H9 (cell line): ENCODE data around the gene HSD11B1L. TPM values are rescaled to one million over a fixed set of nuclear protein-coding genes. Genes with fewer than 3 reads are reported as not detected.
A peak's percentile ranks its signal among the peaks of the same experiment; 100 is the strongest.

Source experiments
- DNase-seq: peaks from one replicate; pipeline ENCODE4 v3.0.0-alpha.2; 2017
- H2AFZ ChIP-seq: one replicate; pipeline ENCODE4 v1.6.1; 2013; ENCODE audit warnings: mild to moderate bottlenecking, low read length, control low read depth, moderate library complexity
- H2AK5ac ChIP-seq: 2 replicates; pipeline ENCODE4 v1.6.1; 2013; ENCODE audit warnings: low read length, control low read depth, mixed read lengths; ENCODE audit not compliant: insufficient read length
- H2BK120ac ChIP-seq: one replicate; pipeline ENCODE4 v1.6.1; 2013; ENCODE audit warnings: low read depth, mild to moderate bottlenecking, low read length, control low read depth, inconsistent platforms; ENCODE audit not compliant: poor library complexity, severe bottlenecking
- H2BK12ac ChIP-seq: 2 replicates; pipeline ENCODE4 v1.6.1; 2013; ENCODE audit warnings: low read length, control low read depth, mixed read lengths, low read depth; ENCODE audit not compliant: insufficient read length
- H2BK15ac ChIP-seq: 2 replicates; pipeline ENCODE4 v1.6.1; 2013; ENCODE audit warnings: low read depth, low read length, control low read depth
- H2BK20ac ChIP-seq: one replicate; pipeline ENCODE4 v1.6.1; 2013; ENCODE audit warnings: low read depth, mild to moderate bottlenecking, low read length, control low read depth, inconsistent platforms; ENCODE audit not compliant: poor library complexity, severe bottlenecking
- H2BK5ac ChIP-seq: 2 replicates; pipeline ENCODE4 v1.6.1; 2013; ENCODE audit warnings: low read length, control low read depth, mixed read lengths; ENCODE audit not compliant: insufficient read length
- H3K14ac ChIP-seq: 2 replicates; pipeline ENCODE4 v1.6.1; 2013; ENCODE audit warnings: low read length, control low read depth; ENCODE audit not compliant: insufficient read depth
- H3K18ac ChIP-seq: 2 replicates; pipeline ENCODE4 v1.6.1; 2013; ENCODE audit warnings: low read depth, mild to moderate bottlenecking, mixed read lengths, low read length, control low read depth; ENCODE audit not compliant: insufficient read length
- H3K23ac ChIP-seq: 2 replicates; pipeline ENCODE4 v1.6.1; 2013; ENCODE audit warnings: low read length, control low read depth, mixed read lengths, low read depth; ENCODE audit not compliant: insufficient read length
- H3K23me2 ChIP-seq: 2 replicates; pipeline ENCODE4 v1.6.1; 2013; ENCODE audit warnings: low read depth, mild to moderate bottlenecking, mixed read lengths, low read length, control low read depth; ENCODE audit not compliant: insufficient read length, poor library complexity, severe bottlenecking
- H3K27ac ChIP-seq: 2 replicates; pipeline ENCODE4 v1.5.1; 2013; ENCODE audit warnings: low read length, control low read depth, mixed read lengths, low read depth; ENCODE audit not compliant: insufficient read length
- H3K27me3 ChIP-seq: 2 replicates; pipeline ENCODE4 v1.6.1; 2013; ENCODE audit warnings: low read length, control low read depth, inconsistent platforms; ENCODE audit not compliant: insufficient read depth
- H3K4ac ChIP-seq: 2 replicates; pipeline ENCODE4 v1.6.1; 2013; ENCODE audit warnings: low read depth, mild to moderate bottlenecking, control low read depth, inconsistent platforms, low read length, moderate library complexity
- H3K4me1 ChIP-seq: 2 replicates; pipeline ENCODE4 v1.6.1; 2013; ENCODE audit warnings: low read length, control low read depth, inconsistent platforms; ENCODE audit not compliant: insufficient read depth
- H3K4me2 ChIP-seq: 2 replicates; pipeline ENCODE4 v1.6.1; 2013; ENCODE audit warnings: low read length, control low read depth, mixed read lengths; ENCODE audit not compliant: insufficient read length, insufficient read depth
- H3K56ac ChIP-seq: 2 replicates; pipeline ENCODE4 v1.6.1; 2013; ENCODE audit warnings: low read depth, mild to moderate bottlenecking, mixed read lengths, low read length, control low read depth; ENCODE audit not compliant: insufficient read length
- H3K79me1 ChIP-seq: 2 replicates; pipeline ENCODE4 v1.6.1; 2013; ENCODE audit warnings: low read depth, mild to moderate bottlenecking, moderate library complexity, low read length, control low read depth, inconsistent platforms; ENCODE audit not compliant: insufficient read depth, poor library complexity, severe bottlenecking
- H3K79me2 ChIP-seq: 2 replicates; pipeline ENCODE4 v1.6.1; 2013; ENCODE audit warnings: low read length, control low read depth, inconsistent platforms; ENCODE audit not compliant: insufficient read depth
- H3K9ac ChIP-seq: 2 replicates; pipeline ENCODE4 v1.6.1; 2013; ENCODE audit warnings: low read length, control low read depth, mixed read lengths; ENCODE audit not compliant: insufficient read length; ENCODE audit errors: extremely low read depth
- H3K9me3 ChIP-seq: one replicate; pipeline ENCODE4 v1.6.1; 2013; ENCODE audit warnings: low read depth, low read length, inconsistent platforms; ENCODE audit not compliant: control insufficient read depth
- H3T11ph ChIP-seq: one replicate; pipeline ENCODE4 v1.6.1; 2013; ENCODE audit warnings: mild to moderate bottlenecking, low read length, control low read depth, inconsistent platforms
- H4K20me1 ChIP-seq: one replicate; pipeline ENCODE4 v1.6.1; 2013; ENCODE audit not compliant: control insufficient read depth, insufficient read length, insufficient read depth
- H4K5ac ChIP-seq: 2 replicates; pipeline ENCODE4 v1.6.1; 2013; ENCODE audit warnings: low read depth, mild to moderate bottlenecking, mixed read lengths, low read length, control low read depth; ENCODE audit not compliant: insufficient read length
- H4K8ac ChIP-seq: replicated peaks from 2 replicates; pipeline ENCODE4 v1.6.1; 2013; ENCODE audit warnings: low read length, control low read depth, mixed read lengths, low read depth; ENCODE audit not compliant: insufficient read length
- H4K91ac ChIP-seq: 2 replicates; pipeline ENCODE4 v1.6.1; 2013; ENCODE audit warnings: low read depth, mild to moderate bottlenecking, moderate library complexity, mixed read lengths, low read length, control low read depth; ENCODE audit not compliant: insufficient read length
- H3K27ac Mint-ChIP-seq, 3 experiments: 2 replicates in 2 of 3; 3 replicates in 1 of 3; pipeline ENCODE4 v1.8.0; 2020 to 2021; ENCODE audit warnings: mixed read lengths in 3 of 3, mild to moderate bottlenecking in 1 of 3, moderate library complexity in 1 of 3
- H3K27me3 Mint-ChIP-seq: 2 replicates; pipeline ENCODE4 v1.8.0; 2021; ENCODE audit warnings: low read depth, mild to moderate bottlenecking, moderate library complexity, mixed read lengths
- H3K36me3 Mint-ChIP-seq, 3 experiments: 2 replicates in 2 of 3; 3 replicates in 1 of 3; pipeline ENCODE4 v1.8.0; 2020 to 2021; ENCODE audit warnings: low read depth in 3 of 3, mixed read lengths in 3 of 3; ENCODE audit not compliant: insufficient read depth in 1 of 3
- H3K4me1 Mint-ChIP-seq, 2 experiments: 2 replicates each; pipeline ENCODE4 v1.8.0; 2020; ENCODE audit warnings: mixed read lengths in 2 of 2
- H3K4me3 Mint-ChIP-seq, 2 experiments: 2 replicates in 1 of 2; 3 replicates in 1 of 2; pipeline ENCODE4 v1.8.0; 2020 to 2021; ENCODE audit warnings: mild to moderate bottlenecking in 2 of 2, mixed read lengths in 2 of 2, moderate library complexity in 1 of 2
- H3K9me3 Mint-ChIP-seq, 2 experiments: 2 replicates in 1 of 2; 3 replicates in 1 of 2; pipeline ENCODE4 v1.8.0; 2020; ENCODE audit warnings: mild to moderate bottlenecking in 2 of 2, mixed read lengths in 2 of 2, moderate library complexity in 1 of 2
- CTCF ChIP-seq: fragments of 200-600 bp; sonication (generic); conservative IDR thresholded peaks from 3 replicates; pipeline ENCODE4 v1.8.0; 2021; ENCODE audit warnings: antibody characterized with exemption, mild to moderate bottlenecking
- WGBS: extraction: QIAGEN DNeasy Blood & Tissue Kit; methylation state at CpG from one replicate; pipeline ENCODE4 v1.1.7; 2013; ENCODE audit warnings: missing lambda C conversion rate, low lambda C conversion rate, mixed read lengths; ENCODE audit not compliant: insufficient read length; ENCODE audit errors: extremely low coverage; 5-methylcytosine and 5-hydroxymethylcytosine counted together
- long read RNA-seq: library from polyadenylated mRNA; unstranded; transcript quantifications from one replicate; pipeline ENCODE4 v2.0.0, GENCODE V29; 2020
- total RNA-seq: library from RNA; stranded (reverse); gene quantifications from 2 replicates; pipeline ENCODE4 v1.2.1, GENCODE V29; 2021

The HSD11B1L gene
- 8.0 and 9.3 TPM in 2 replicates for total RNA-seq
- long read RNA-seq, transcript HSD11B1L-201 (6 exons, 1,457 nt): major isoform, 11 of 27 reads
- long read RNA-seq, partial matches to known transcripts: 2 of 27 reads
- long read RNA-seq, other reads (novel, unspliced or antisense): 8 of 27 reads

DNA sequence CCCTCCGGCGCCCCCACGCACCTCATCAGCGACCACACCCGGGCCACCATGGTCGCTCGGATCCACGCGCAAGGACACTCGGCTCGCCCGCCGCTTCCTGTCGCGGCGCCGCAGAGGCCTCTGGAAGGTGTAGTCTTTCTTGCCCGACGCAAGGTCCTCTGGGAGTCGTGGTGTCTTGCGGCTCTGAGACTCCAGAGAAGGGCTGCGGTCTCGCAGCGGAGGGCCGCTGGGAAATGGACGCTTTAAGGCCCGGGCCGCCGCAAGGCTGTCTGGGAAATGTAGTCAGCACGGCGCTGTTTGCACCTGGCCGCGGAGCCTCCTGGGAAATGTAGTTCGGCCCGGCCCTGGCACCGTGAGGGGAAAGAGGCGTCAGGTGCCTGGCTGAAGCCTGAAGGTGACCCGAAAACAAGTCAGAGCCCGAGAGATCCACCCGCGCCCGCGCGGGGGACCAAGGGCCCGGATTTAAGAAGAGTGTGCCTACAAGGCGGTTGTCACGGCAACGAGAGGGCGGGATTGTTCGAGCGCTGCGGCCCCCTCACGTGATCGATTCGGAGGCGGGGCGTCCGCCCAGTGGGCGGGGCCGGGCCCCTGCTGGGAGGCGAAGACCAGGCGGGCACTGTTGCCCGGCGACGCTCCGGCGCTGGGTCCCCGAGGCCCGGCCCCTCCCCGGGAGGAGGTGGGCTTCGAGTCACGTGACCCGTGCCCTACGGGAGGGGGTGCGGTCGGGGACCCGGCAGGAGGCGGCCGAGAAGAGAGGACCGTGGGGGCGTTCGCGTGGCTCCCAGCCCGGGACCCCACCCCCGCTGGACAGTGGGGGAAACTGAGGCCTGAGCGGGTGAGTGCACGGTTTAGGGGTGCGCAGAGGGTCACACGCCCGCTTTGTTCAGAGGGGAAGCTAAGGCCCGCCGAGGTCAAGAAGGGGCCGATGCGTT lies at the start of gene HSD11B1L, which contains the start of gene MICOS13:
HSD11B1L (plus strand) TSS at position 591 of the 932 bp plus-strand sequence. CDS start 3,806 bp downstream, outside the sequence.
MICOS13 (minus strand) TSS at position 80 of the 932 bp plus-strand sequence; CDS start at position 50, 30 bp downstream.
- no peak within 1 kb of the TSS for H2AFZ ChIP-seq
- no peak within 1 kb of the TSS for H3T11ph ChIP-seq
- no peak within 1 kb of the TSS for H2BK15ac ChIP-seq
- no peak within 1 kb of the TSS for H2AK5ac ChIP-seq
- H4K5ac ChIP-seq: no peak within 1 kb of the TSS
- H3K23ac ChIP-seq: no peak within 1 kb of the TSS
- no peak within 1 kb of the TSS for H2BK20ac ChIP-seq
- no peak within 1 kb of the TSS for H3K4ac ChIP-seq
- Mint-ChIP-seq H3K4me3 (peak within 1 kb of the TSS; percentile 92 to 98), H3K27me3 (peaks cover 9% of the 10 kb centered on the region), H3K9me3 (peaks cover 0 to 2% of the 10 kb centered on the region in 2 experiments; a peak in 2 of 5 replicates), H3K4me1 (peaks cover 20 to 28% of the 10 kb centered on the region in 2 experiments), H3K36me3 (peaks cover 0 to 3% (median 0%) of the 10 kb centered on the region in 3 experiments; a peak in 1 of 7 replicates), H3K27ac (peak within 1 kb of the TSS; percentile 94 to 99 (median 95))
- H3K27me3 ChIP-seq: no peaks in the 10 kb centered on the region
- no peak within 1 kb of the TSS for H2BK120ac ChIP-seq
- H4K8ac ChIP-seq: no peak within 1 kb of the TSS
- no peaks in the 10 kb centered on the region; the same call in 1 of the 2 replicates for H3K4me1 ChIP-seq
- H3K23me2 ChIP-seq: peaks cover 14% of the 10 kb centered on the region
- H3K79me2 ChIP-seq: no peaks in the 10 kb centered on the region
- no peak within 1 kb of the TSS for H2BK5ac ChIP-seq
- no peak for TF ChIP-seq CTCF
- H3K56ac ChIP-seq: no peak within 1 kb of the TSS
- H3K9me3 ChIP-seq: no peaks in the 10 kb centered on the region
- WGBS: no CpG with 5 or more reads among the region's 94 CpGs
- H4K20me1 ChIP-seq: no peaks in the 10 kb centered on the region
- no peak within 1 kb of the TSS for H4K91ac ChIP-seq
- peak; percentile 99 for DNase-seq
- H2BK12ac ChIP-seq: no peak within 1 kb of the TSS
- no peaks in the 10 kb centered on the region for H3K79me1 ChIP-seq
- peak within 1 kb of the TSS; percentile 69 for H3K4me2 ChIP-seq
- H3K14ac ChIP-seq: peak within 1 kb of the TSS; percentile 49; the same call in 1 of the 2 replicates
- peak within 1 kb of the TSS; percentile 93 for H3K18ac ChIP-seq
- H3K9ac ChIP-seq: peak within 1 kb of the TSS; percentile 50
- H3K27ac ChIP-seq: no peak within 1 kb of the TSS
